Naive B cell (primary cell): ENCODE measurements around the gene RSPO3. TPM values are rescaled to one million over a fixed set of nuclear protein-coding genes. Genes with fewer than 3 reads are reported as not detected.

Source experiments
- ATAC-seq, 2 donors: fragments of 150-1000 bp; cut with Tn5 transposase; 2 replicates each; pipeline ENCODE4 v1.10.0; 2021; ENCODE audit warnings: low read depth in 2 of 2, mild to moderate bottlenecking in 2 of 2, moderate library complexity in 2 of 2
- DNase-seq: peaks from one replicate; pipeline ENCODE4 v3.0.0; 2022
- H3K27ac Mint-ChIP-seq, 6 donors: one replicate each; pipeline ENCODE4 v1.8.0; 2020 to 2022; ENCODE audit warnings: mild to moderate bottlenecking in 6 of 6, mixed read lengths in 6 of 6, moderate library complexity in 5 of 6, inconsistent platforms in 2 of 6
- H3K27me3 Mint-ChIP-seq, 3 donors: one replicate each; pipeline ENCODE4 v1.8.0; 2021 to 2022; ENCODE audit warnings: mixed read lengths in 3 of 3, mild to moderate bottlenecking in 1 of 3
- H3K36me3 Mint-ChIP-seq, 2 donors: one replicate each; pipeline ENCODE4 v1.8.0; 2020 to 2022; ENCODE audit warnings: mixed read lengths in 2 of 2, inconsistent platforms in 1 of 2, mild to moderate bottlenecking in 1 of 2
- H3K4me1 Mint-ChIP-seq, 3 donors: one replicate each; pipeline ENCODE4 v1.8.0; 2020 to 2022; ENCODE audit warnings: mixed read lengths in 3 of 3, inconsistent platforms in 1 of 3, mild to moderate bottlenecking in 1 of 3, moderate library complexity in 1 of 3
- H3K4me3 Mint-ChIP-seq, 8 donors: one replicate each; pipeline ENCODE4 v1.8.0; 2020 to 2022; ENCODE audit warnings: mild to moderate bottlenecking in 8 of 8, mixed read lengths in 8 of 8, moderate library complexity in 8 of 8, inconsistent platforms in 2 of 8
- H3K9me3 Mint-ChIP-seq, 7 donors: one replicate each; pipeline ENCODE4 v1.8.0; 2020 to 2022; ENCODE audit warnings: mixed read lengths in 7 of 7, mild to moderate bottlenecking in 5 of 7, inconsistent platforms in 2 of 7, moderate library complexity in 1 of 7
- polyA plus RNA-seq, 6 donors: library from polyadenylated mRNA; unstranded; fragments of 300-500 nt; fragmentation: Illumina TruSeq; gene quantifications; one replicate each; pipeline ENCODE4 v1.2.3, GENCODE V29; 2021; ENCODE audit warnings: low read depth in 6 of 6

RSPO3 gene, protein sequence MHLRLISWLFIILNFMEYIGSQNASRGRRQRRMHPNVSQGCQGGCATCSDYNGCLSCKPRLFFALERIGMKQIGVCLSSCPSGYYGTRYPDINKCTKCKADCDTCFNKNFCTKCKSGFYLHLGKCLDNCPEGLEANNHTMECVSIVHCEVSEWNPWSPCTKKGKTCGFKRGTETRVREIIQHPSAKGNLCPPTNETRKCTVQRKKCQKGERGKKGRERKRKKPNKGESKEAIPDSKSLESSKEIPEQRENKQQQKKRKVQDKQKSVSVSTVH
- polyA plus RNA-seq, result not detected

- H3K36me3 Mint-ChIP-seq, result no peaks in the 10 kb centered on the region
- H3K27ac Mint-ChIP-seq, result peak within 1 kb of the TSS in 1 of 6 donors; percentile 76
- peaks cover 67 to 70% (median 68%) of the 10 kb centered on the region in 3 donors for H3K27me3 Mint-ChIP-seq
- no peaks in the 10 kb centered on the region for H3K9me3 Mint-ChIP-seq
- H3K4me3 Mint-ChIP-seq, result peak within 1 kb of the TSS; percentile 39 to 88 (median 82)
- ATAC-seq (peak in 1 of 2 donors; percentile 23), DNase-seq (no peak)
- peaks cover 25 to 37% (median 27%) of the 10 kb centered on the region in 3 donors for H3K4me1 Mint-ChIP-seq
Observed at GRCh38 chr6:127118298-127119101, at the start of gene RSPO3. TSS of gene RSPO3 (plus strand) at chr6:127118671. CDS start at chr6:127119193, 522 bp downstream.

- no peak overlapping the region for H3K4me3 Mint-ChIP-seq
- peaks cover 0 to 4% (median 0%) of the 10 kb centered on the region in 7 donors for H3K9me3 Mint-ChIP-seq
- H3K27ac Mint-ChIP-seq, result no peak overlapping the region
- H3K27me3 Mint-ChIP-seq, result peaks cover 0 to 10% (median 0%) of the 10 kb centered on the region in 3 donors
- DNase-seq, result no peak
- H3K4me1 Mint-ChIP-seq, result no peaks in the 10 kb centered on the region
- ATAC-seq, result no peak
- H3K36me3 Mint-ChIP-seq, result no peaks in the 10 kb centered on the region
Observed at GRCh38 chr6:127069659-127070279, 48.7 kb upstream of the RSPO3 start.

DNA sequence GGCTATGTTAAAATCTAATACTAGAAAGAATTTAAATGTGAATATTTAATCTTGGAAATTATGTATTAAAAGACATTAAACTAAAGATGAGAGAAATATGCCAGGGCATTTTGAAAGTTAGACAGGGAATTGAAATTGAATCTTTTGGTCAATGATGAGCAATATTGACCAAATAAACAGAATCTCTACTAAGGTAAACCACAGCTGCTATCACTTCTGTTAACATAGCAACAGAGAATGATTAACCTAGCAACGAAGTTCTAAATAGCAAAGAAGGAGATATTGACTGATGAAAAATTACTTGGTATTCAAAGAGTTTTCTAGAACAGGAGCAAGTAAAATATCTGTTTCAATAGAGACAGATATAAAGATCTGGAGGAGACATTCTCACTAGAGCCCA, 45.2 kb upstream of the RSPO3 start:
- H3K4me1 Mint-ChIP-seq, result no peaks in the 10 kb centered on the region
- H3K4me3 Mint-ChIP-seq, result no peak overlapping the region
- ATAC-seq (no peak), DNase-seq (no peak)
- no peaks in the 10 kb centered on the region for H3K36me3 Mint-ChIP-seq
- H3K9me3 Mint-ChIP-seq, result peaks cover 0 to 4% (median 0%) of the 10 kb centered on the region in 7 donors
- no peak overlapping the region for H3K27ac Mint-ChIP-seq
- H3K27me3 Mint-ChIP-seq, result peaks cover 0 to 19% (median 0%) of the 10 kb centered on the region in 3 donors

GRCh38 chr6:127076466-127076865, 42.0 kb upstream of the RSPO3 start:
- no peak overlapping the region for H3K4me3 Mint-ChIP-seq
- peaks cover 8 to 23% (median 9%) of the 10 kb centered on the region in 3 donors for H3K27me3 Mint-ChIP-seq
- H3K36me3 Mint-ChIP-seq, result no peaks in the 10 kb centered on the region
- DNase-seq (no peak), ATAC-seq (no peak)
- H3K27ac Mint-ChIP-seq, result no peak overlapping the region
- H3K9me3 Mint-ChIP-seq, result no peaks in the 10 kb centered on the region
- H3K4me1 Mint-ChIP-seq, result no peaks in the 10 kb centered on the region

GRCh38 chr6:127077886-127078285, 40.6 kb upstream of the RSPO3 start:
- H3K36me3 Mint-ChIP-seq, result no peaks in the 10 kb centered on the region
- H3K4me1 Mint-ChIP-seq, result no peaks in the 10 kb centered on the region
- peaks cover 8 to 19% (median 9%) of the 10 kb centered on the region in 3 donors for H3K27me3 Mint-ChIP-seq
- no peak overlapping the region for H3K27ac Mint-ChIP-seq
- H3K4me3 Mint-ChIP-seq, result no peak overlapping the region
- DNase-seq, result no peak
- no peak for ATAC-seq
- no peaks in the 10 kb centered on the region for H3K9me3 Mint-ChIP-seq

DNA sequence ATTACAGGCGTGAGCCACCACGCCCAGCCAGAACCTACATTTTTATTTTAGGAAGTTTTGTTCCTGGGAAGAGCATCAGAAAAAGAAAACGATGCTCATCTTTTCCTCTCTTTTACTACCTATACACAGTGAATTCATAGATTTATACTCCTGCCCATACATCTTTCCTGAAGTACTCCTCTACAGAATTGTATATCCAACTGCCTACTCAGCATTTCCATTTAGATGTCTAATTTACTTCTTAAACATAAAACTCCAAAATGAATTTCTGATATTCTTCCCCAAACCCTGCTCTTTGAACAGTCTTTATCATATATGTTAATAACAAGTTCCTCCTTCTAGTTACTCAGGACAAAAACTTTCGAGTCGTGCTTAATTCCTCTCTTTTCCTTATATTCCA, 39.8 kb upstream of the RSPO3 start:
- Mint-ChIP-seq H3K36me3 (no peaks in the 10 kb centered on the region), H3K4me1 (no peaks in the 10 kb centered on the region), H3K27me3 (peaks cover 8 to 19% (median 9%) of the 10 kb centered on the region in 3 donors), H3K4me3 (no peak overlapping the region), H3K27ac (no peak overlapping the region), H3K9me3 (no peaks in the 10 kb centered on the region)
- ATAC-seq (no peak), DNase-seq (no peak)

DNA sequence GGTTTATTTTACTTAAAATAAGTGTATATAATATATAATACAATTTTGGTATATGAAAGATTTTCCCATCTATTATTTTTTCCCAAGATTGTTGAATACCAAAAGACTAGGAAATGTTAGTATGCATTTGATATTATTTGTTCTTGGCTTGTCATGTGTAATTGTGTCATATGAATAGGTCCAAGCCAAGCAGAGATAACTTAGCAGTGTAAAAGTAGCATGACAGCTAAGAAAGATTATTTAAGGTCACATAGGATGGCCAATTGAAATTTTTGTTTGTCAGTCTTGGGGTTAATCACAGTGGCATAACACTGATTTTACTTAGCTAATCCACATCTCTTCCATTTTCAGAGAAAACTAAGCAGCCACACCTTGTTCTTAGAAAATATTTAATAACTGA, 38.8 kb upstream of the RSPO3 start:
- no peaks in the 10 kb centered on the region for H3K4me1 Mint-ChIP-seq
- no peak overlapping the region for H3K4me3 Mint-ChIP-seq

GRCh38 chr6:127080081-127080480, 38.4 kb upstream of the RSPO3 start:
- no peak overlapping the region for H3K27ac Mint-ChIP-seq
- no peaks in the 10 kb centered on the region for H3K36me3 Mint-ChIP-seq
- H3K9me3 Mint-ChIP-seq, result no peaks in the 10 kb centered on the region
- ATAC-seq, result no peak
- no peak for DNase-seq
- H3K4me3 Mint-ChIP-seq, result no peak overlapping the region
- H3K27me3 Mint-ChIP-seq, result peaks cover 8 to 19% (median 9%) of the 10 kb centered on the region in 3 donors
- no peaks in the 10 kb centered on the region for H3K4me1 Mint-ChIP-seq

More for the DNA sequence above, 38.8 kb upstream of the RSPO3 start:
- Mint-ChIP-seq H3K27ac (no peak overlapping the region), H3K27me3 (peaks cover 8 to 19% (median 9%) of the 10 kb centered on the region in 3 donors), H3K9me3 (no peaks in the 10 kb centered on the region), H3K36me3 (no peaks in the 10 kb centered on the region)
- DNase-seq (no peak), ATAC-seq (no peak)

- Mint-ChIP-seq H3K27me3 (peaks cover 8 to 10% (median 9%) of the 10 kb centered on the region in 3 donors), H3K9me3 (no peaks in the 10 kb centered on the region), H3K27ac (no peak overlapping the region), H3K4me3 (no peak overlapping the region), H3K36me3 (no peaks in the 10 kb centered on the region), H3K4me1 (no peaks in the 10 kb centered on the region)
- no peak for ATAC-seq
- no peak for DNase-seq
Observed at GRCh38 chr6:127083231-127083962, 35.1 kb upstream of the RSPO3 start.

GRCh38 chr6:127083963-127084310, 34.5 kb upstream of the RSPO3 start:
- Mint-ChIP-seq H3K27ac (no peak overlapping the region), H3K27me3 (peaks cover 5 to 10% (median 7%) of the 10 kb centered on the region in 3 donors), H3K36me3 (no peaks in the 10 kb centered on the region), H3K4me3 (no peak overlapping the region), H3K9me3 (no peaks in the 10 kb centered on the region), H3K4me1 (no peaks in the 10 kb centered on the region)
- ATAC-seq (no peak), DNase-seq (no peak)

DNA sequence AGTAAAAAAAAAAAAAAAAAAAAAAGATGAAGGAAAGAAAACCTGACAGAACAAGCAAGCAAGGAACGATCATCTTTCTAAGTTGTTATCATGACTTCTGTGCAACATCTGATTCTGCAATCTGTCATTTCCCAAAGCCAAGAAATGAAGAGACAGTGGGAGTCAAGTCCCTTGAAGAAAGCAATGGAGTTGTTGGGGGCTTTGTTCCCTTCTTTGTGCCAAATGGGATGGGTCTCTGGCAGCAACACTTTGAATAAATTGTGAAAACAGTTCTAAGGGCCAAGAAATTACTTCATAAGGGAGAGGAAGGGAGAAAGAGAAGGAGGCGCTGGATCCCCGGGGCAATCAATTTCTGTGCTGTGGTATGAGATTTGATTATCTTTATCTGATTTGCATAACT, 33.3 kb upstream of the RSPO3 start:
- Mint-ChIP-seq H3K36me3 (no peaks in the 10 kb centered on the region), H3K4me1 (no peaks in the 10 kb centered on the region), H3K4me3 (no peak overlapping the region), H3K27ac (no peak overlapping the region), H3K9me3 (no peaks in the 10 kb centered on the region), H3K27me3 (peaks cover 0 to 6% (median 0%) of the 10 kb centered on the region in 3 donors)
- DNase-seq (no peak), ATAC-seq (no peak)

- no peak overlapping the region for H3K27ac Mint-ChIP-seq
- H3K9me3 Mint-ChIP-seq, result no peaks in the 10 kb centered on the region
Observed at GRCh38 chr6:127090051-127090450, 28.4 kb upstream of the RSPO3 start.

DNA sequence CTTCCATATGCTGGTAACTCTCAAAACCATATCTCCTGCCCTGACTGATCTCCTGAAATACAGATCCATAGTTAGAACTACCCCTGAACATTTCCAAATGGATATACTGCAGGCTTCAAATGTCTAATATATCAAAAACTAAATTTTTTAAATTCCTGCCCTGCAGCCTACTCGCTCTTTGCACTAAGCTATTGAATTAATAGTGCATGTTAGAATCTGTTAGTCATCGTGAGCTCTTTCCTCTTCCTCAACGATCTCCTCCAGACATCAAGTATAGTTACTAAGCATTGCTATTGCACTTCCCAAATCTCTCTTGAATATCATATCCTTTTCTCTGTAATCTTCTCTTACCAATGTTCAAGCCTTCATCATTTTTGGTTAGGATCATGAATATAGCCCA, 26.0 kb upstream of the RSPO3 start:
- H3K4me1 Mint-ChIP-seq, result no peaks in the 10 kb centered on the region
- DNase-seq, result no peak
- no peaks in the 10 kb centered on the region for H3K36me3 Mint-ChIP-seq

More at GRCh38 chr6:127090051-127090450, 28.4 kb upstream of the RSPO3 start:
- no peaks in the 10 kb centered on the region for H3K27me3 Mint-ChIP-seq
- no peaks in the 10 kb centered on the region for H3K4me1 Mint-ChIP-seq
- ATAC-seq (no peak), DNase-seq (no peak)
- H3K4me3 Mint-ChIP-seq, result no peak overlapping the region
- H3K36me3 Mint-ChIP-seq, result no peaks in the 10 kb centered on the region

More for the DNA sequence above, 26.0 kb upstream of the RSPO3 start:
- Mint-ChIP-seq H3K27ac (no peak overlapping the region), H3K9me3 (no peaks in the 10 kb centered on the region), H3K27me3 (peaks cover 0 to 5% (median 0%) of the 10 kb centered on the region in 3 donors), H3K4me3 (no peak overlapping the region)
- ATAC-seq, result no peak
